ENCODE measurements around the gene CELA2B. TPM values are rescaled to one million over a fixed set of nuclear protein-coding genes. Genes with fewer than 3 reads are reported as not detected.

Gene CELA2B
- total RNA-seq, 1 experiment from 2014 or later, result not detected

DNA sequence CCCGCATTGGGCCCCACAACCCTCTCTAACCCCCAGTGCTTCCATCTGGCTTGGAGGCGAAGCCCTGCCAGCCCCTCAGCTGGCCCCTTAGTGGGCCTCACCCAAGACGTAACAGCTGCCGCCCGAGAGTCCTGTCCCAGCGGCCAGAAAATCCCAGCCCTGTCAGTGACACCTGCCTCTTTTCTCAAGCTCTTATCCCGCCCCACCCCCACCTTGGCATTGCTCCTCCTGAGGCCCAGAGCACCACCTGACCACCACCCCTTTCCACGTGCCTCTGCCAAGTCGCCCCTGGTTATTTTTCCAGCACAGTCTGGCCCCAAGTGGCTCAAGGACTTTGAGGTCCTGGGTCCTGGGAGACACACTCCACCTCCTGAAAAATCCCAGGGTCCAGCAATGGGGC lies 43.6 kb upstream of the CELA2B start (continued):
- TF ChIP-seq, protein P1, sequence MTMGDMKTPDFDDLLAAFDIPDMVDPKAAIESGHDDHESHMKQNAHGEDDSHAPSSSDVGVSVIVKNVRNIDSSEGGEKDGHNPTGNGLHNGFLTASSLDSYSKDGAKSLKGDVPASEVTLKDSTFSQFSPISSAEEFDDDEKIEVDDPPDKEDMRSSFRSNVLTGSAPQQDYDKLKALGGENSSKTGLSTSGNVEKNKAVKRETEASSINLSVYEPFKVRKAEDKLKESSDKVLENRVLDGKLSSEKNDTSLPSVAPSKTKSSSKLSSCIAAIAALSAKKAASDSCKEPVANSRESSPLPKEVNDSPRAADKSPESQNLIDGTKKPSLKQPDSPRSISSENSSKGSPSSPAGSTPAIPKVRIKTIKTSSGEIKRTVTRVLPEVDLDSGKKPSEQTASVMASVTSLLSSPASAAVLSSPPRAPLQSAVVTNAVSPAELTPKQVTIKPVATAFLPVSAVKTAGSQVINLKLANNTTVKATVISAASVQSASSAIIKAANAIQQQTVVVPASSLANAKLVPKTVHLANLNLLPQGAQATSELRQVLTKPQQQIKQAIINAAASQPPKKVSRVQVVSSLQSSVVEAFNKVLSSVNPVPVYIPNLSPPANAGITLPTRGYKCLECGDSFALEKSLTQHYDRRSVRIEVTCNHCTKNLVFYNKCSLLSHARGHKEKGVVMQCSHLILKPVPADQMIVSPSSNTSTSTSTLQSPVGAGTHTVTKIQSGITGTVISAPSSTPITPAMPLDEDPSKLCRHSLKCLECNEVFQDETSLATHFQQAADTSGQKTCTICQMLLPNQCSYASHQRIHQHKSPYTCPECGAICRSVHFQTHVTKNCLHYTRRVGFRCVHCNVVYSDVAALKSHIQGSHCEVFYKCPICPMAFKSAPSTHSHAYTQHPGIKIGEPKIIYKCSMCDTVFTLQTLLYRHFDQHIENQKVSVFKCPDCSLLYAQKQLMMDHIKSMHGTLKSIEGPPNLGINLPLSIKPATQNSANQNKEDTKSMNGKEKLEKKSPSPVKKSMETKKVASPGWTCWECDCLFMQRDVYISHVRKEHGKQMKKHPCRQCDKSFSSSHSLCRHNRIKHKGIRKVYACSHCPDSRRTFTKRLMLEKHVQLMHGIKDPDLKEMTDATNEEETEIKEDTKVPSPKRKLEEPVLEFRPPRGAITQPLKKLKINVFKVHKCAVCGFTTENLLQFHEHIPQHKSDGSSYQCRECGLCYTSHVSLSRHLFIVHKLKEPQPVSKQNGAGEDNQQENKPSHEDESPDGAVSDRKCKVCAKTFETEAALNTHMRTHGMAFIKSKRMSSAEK (CRISPR knock-in tag; IDR thresholded peaks at IDR 0.05; ENCODE audit: borderline replicate concordance), result no peak
- TF ChIP-seq, protein P2, sequence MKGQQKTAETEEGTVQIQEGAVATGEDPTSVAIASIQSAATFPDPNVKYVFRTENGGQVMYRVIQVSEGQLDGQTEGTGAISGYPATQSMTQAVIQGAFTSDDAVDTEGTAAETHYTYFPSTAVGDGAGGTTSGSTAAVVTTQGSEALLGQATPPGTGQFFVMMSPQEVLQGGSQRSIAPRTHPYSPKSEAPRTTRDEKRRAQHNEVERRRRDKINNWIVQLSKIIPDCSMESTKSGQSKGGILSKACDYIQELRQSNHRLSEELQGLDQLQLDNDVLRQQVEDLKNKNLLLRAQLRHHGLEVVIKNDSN (CRISPR knock-in tag; IDR thresholded peaks at IDR 0.05), result no peak
- TF ChIP-seq, protein P3, sequence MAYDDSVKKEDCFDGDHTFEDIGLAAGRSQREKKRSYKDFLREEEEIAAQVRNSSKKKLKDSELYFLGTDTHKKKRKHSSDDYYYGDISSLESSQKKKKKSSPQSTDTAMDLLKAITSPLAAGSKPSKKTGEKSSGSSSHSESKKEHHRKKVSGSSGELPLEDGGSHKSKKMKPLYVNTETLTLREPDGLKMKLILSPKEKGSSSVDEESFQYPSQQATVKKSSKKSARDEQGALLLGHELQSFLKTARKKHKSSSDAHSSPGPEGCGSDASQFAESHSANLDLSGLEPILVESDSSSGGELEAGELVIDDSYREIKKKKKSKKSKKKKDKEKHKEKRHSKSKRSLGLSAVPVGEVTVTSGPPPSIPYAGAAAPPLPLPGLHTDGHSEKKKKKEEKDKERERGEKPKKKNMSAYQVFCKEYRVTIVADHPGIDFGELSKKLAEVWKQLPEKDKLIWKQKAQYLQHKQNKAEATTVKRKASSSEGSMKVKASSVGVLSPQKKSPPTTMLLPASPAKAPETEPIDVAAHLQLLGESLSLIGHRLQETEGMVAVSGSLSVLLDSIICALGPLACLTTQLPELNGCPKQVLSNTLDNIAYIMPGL (CRISPR knock-in tag; IDR thresholded peaks at IDR 0.05), result no peak
- TF ChIP-seq FOXP1 (CRISPR knock-in tag; IDR thresholded peaks at IDR 0.05; ENCODE audit: borderline replicate concordance) (no peak), ATF1 (CRISPR knock-in tag; IDR thresholded peaks at IDR 0.05) (no peak), ZNF416 (CRISPR knock-in tag; IDR thresholded peaks at IDR 0.05) (no peak), NR1H2 (CRISPR knock-in tag; IDR thresholded peaks at IDR 0.05) (no peak), ZBTB21 (CRISPR knock-in tag; IDR thresholded peaks at IDR 0.05; ENCODE audit: borderline replicate concordance) (no peak)
- TF ChIP-seq, protein P4, sequence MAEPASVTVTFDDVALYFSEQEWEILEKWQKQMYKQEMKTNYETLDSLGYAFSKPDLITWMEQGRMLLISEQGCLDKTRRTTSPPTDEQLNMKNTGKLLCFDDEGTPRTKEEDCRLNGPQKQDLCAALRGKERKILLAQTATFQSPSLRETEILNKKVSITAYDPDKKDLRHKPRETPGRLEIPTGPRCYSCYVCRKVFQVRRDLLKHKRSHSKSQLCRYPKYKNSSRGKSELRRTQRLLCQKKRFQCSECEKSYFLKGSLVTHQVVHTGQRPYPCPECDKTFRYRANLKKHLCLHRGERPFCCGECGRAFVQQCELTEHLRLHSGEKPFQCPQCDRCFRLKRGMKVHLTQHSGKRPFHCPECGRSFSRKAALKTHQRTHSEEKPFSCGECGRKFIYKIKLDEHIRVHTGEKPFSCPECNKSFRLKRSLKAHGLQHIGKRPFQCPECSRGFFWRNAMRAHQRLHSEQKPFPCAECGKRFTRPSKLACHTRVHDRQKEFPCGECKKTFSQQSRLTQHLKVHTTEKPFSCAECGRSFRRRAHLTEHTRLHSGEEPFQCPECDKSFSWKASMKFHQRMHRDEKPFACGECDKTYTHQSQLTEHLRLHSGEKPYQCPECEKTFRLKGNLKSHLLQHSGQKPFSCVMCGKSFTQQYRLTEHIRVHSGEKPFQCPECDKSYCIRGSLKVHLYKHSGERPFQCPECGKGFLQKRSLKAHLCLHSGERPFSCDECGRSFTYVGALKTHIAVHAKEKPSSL (CRISPR knock-in tag; conservative IDR thresholded peaks at IDR 0.05), result no peak

DNA sequence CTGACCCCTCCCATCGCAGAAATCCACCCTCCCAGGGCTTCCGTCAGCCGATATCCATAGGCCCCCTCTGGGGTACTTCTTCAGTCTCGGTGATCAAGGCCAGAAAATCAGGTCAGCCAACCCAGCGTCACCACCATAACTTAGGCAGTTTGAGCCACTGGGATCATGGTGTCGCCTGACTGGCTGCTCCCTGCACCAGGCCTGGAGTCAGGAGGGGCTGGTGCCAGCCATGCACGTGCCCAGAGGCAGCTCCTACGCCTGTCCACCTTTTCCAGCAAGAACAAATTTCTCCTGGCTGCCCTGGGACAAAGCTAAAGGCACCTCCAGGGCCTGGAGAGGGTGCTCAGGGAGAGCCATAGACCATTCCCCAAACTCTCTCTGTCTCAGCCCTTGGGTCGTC lies 42.4 kb upstream of the CELA2B start:
- no peak for ATAC-seq
- peaks cover 4% of the 10 kb centered on the region; the same call in 1 of the 2 replicates for H3K4me1 Mint-ChIP-seq
- H3K4me3 Mint-ChIP-seq, result no peak overlapping the region
- H3K9me3 Mint-ChIP-seq, result no peaks in the 10 kb centered on the region
- CTCF ChIA-PET, result interaction anchor here (5.3 kb wide), 1 partner anchor 109 kb away, joined by 118 read pairs; no protein-coding TSS in a partner anchor
- POLR2A ChIA-PET, result interaction anchor here (0.5 kb wide), 1 partner anchor 40 kb away, joined by 3 read pairs; no protein-coding TSS in a partner anchor
- no peaks in the 10 kb centered on the region for H3K36me3 Mint-ChIP-seq
- DNase-seq (ENCODE audit: low spot score), result no peak
- H3K27ac Mint-ChIP-seq, result no peak overlapping the region
- H3K27me3 Mint-ChIP-seq (ENCODE audit: low read depth), result no peaks in the 10 kb centered on the region
- TF ChIP-seq ZNF263 (CRISPR knock-in tag; IDR thresholded peaks at IDR 0.05; ENCODE audit: low read depth) (no peak), GTF2I (CRISPR knock-in tag; conservative IDR thresholded peaks at IDR 0.05) (no peak), KAT7 (CRISPR knock-in tag; IDR thresholded peaks at IDR 0.05; ENCODE audit: borderline replicate concordance) (no peak)
- TF ChIP-seq, protein P5, sequence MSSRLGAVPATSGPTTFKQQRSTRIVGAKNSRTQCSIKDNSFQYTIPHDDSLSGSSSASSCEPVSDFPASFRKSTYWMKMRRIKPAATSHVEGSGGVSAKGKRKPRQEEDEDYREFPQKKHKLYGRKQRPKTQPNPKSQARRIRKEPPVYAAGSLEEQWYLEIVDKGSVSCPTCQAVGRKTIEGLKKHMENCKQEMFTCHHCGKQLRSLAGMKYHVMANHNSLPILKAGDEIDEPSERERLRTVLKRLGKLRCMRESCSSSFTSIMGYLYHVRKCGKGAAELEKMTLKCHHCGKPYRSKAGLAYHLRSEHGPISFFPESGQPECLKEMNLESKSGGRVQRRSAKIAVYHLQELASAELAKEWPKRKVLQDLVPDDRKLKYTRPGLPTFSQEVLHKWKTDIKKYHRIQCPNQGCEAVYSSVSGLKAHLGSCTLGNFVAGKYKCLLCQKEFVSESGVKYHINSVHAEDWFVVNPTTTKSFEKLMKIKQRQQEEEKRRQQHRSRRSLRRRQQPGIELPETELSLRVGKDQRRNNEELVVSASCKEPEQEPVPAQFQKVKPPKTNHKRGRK (CRISPR knock-in tag; IDR thresholded peaks at IDR 0.05; ENCODE audit: borderline replicate concordance), result no peak
- TF ChIP-seq, protein P6, sequence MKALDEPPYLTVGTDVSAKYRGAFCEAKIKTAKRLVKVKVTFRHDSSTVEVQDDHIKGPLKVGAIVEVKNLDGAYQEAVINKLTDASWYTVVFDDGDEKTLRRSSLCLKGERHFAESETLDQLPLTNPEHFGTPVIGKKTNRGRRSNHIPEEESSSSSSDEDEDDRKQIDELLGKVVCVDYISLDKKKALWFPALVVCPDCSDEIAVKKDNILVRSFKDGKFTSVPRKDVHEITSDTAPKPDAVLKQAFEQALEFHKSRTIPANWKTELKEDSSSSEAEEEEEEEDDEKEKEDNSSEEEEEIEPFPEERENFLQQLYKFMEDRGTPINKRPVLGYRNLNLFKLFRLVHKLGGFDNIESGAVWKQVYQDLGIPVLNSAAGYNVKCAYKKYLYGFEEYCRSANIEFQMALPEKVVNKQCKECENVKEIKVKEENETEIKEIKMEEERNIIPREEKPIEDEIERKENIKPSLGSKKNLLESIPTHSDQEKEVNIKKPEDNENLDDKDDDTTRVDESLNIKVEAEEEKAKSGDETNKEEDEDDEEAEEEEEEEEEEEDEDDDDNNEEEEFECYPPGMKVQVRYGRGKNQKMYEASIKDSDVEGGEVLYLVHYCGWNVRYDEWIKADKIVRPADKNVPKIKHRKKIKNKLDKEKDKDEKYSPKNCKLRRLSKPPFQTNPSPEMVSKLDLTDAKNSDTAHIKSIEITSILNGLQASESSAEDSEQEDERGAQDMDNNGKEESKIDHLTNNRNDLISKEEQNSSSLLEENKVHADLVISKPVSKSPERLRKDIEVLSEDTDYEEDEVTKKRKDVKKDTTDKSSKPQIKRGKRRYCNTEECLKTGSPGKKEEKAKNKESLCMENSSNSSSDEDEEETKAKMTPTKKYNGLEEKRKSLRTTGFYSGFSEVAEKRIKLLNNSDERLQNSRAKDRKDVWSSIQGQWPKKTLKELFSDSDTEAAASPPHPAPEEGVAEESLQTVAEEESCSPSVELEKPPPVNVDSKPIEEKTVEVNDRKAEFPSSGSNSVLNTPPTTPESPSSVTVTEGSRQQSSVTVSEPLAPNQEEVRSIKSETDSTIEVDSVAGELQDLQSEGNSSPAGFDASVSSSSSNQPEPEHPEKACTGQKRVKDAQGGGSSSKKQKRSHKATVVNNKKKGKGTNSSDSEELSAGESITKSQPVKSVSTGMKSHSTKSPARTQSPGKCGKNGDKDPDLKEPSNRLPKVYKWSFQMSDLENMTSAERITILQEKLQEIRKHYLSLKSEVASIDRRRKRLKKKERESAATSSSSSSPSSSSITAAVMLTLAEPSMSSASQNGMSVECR (CRISPR knock-in tag; IDR thresholded peaks at IDR 0.05; ENCODE audit: borderline replicate concordance), result no peak
- TF ChIP-seq, protein P7, sequence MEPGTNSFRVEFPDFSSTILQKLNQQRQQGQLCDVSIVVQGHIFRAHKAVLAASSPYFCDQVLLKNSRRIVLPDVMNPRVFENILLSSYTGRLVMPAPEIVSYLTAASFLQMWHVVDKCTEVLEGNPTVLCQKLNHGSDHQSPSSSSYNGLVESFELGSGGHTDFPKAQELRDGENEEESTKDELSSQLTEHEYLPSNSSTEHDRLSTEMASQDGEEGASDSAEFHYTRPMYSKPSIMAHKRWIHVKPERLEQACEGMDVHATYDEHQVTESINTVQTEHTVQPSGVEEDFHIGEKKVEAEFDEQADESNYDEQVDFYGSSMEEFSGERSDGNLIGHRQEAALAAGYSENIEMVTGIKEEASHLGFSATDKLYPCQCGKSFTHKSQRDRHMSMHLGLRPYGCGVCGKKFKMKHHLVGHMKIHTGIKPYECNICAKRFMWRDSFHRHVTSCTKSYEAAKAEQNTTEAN (CRISPR knock-in tag; IDR thresholded peaks at IDR 0.05), result no peak

Measured in WTC11 (cell line).